ENCODE data around the gene CEMIP.

- no peak for TF ChIP-seq MXD4 (CRISPR knock-in tag; IDR thresholded peaks at IDR 0.05)
- TF ChIP-seq GABPA (IDR thresholded peaks at IDR 0.05; ENCODE audit: low read depth, low read length), result no peak
- no peak for TF ChIP-seq GABPA (CRISPR knock-in tag; IDR thresholded peaks at IDR 0.05; ENCODE audit: low read depth)
- no peak for TF ChIP-seq AFF4 (CRISPR knock-in tag; IDR thresholded peaks at IDR 0.05)
- no peak for TF ChIP-seq ZBTB8A (CRISPR knock-in tag; IDR thresholded peaks at IDR 0.05; ENCODE audit: borderline replicate concordance, low read depth)
- no peak for TF ChIP-seq ZNF501 (CRISPR knock-in tag; IDR thresholded peaks at IDR 0.05)
- no peak for TF ChIP-seq MAX (IDR thresholded peaks at IDR 0.05)
- TF ChIP-seq LCORL (IDR thresholded peaks at IDR 0.05), result no peak
- no peak for TF ChIP-seq LCORL (CRISPR knock-in tag; IDR thresholded peaks at IDR 0.05)
- TF ChIP-seq ZBTB33 (CRISPR knock-in tag; IDR thresholded peaks at IDR 0.05), result no peak
- no peak for TF ChIP-seq ZNF354B (CRISPR knock-in tag; IDR thresholded peaks at IDR 0.05)
- no peak for TF ChIP-seq RFX5 (IDR thresholded peaks at IDR 0.05; ENCODE audit: low read depth, low read length)
- TF ChIP-seq ZNF253 (CRISPR knock-in tag; IDR thresholded peaks at IDR 0.05; ENCODE audit: borderline replicate concordance), result no peak
Measured at GRCh38 chr15:80849308-80849707, 70.1 kb downstream of the CEMIP start.
